Anterior cingulate cortex (tissue), 58 donors: Measurements from ENCODE around the gene THRAP3.

Source experiments
- DNase-seq, 58 donors: peaks; one replicate each; lab custom pipeline; 2025; lab: John Stamatoyannopoulos, UW

Gene THRAP3

DNA sequence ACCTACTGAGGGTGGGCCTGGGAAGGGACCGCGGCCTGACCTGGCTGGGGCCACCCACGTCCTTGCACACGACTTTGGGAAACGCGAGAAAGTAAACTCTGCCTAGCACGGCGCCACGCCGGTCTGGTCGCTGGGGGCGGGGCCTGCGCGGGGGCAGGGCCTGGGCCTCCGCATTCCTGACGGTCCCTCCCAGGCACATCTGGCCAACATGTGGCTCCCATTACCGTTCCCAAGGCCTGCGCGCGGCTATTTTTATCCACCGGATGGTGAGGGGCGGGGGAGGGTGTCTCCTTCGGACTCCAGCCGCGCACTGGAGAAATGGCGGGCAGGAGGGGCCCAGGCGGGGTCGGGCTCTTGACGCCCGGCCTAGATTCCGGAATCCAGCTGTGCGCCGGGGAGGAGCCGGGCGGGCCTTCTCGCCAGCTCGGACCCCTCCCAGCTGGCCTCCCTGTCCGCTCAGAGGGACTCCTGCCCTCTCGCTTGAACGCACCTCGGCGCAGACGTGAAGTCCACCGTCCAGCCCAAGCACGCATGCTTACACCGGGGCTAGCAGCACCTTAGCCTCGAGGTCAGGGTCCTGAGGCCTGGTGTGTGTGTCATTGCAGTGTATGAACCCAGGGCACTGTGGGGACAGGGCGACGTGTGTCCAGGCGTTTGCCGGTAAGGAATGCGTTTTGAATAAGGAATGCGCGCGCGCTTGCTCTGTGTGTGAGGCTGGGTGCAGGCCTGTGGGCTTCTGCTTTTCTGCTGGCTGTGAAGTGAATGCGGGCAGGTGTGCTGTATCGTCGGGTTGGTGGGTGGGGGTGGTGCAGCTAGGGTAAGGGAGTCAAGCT, 97.1 kb downstream of the THRAP3 start:
- DNase-seq: no peak

DNA sequence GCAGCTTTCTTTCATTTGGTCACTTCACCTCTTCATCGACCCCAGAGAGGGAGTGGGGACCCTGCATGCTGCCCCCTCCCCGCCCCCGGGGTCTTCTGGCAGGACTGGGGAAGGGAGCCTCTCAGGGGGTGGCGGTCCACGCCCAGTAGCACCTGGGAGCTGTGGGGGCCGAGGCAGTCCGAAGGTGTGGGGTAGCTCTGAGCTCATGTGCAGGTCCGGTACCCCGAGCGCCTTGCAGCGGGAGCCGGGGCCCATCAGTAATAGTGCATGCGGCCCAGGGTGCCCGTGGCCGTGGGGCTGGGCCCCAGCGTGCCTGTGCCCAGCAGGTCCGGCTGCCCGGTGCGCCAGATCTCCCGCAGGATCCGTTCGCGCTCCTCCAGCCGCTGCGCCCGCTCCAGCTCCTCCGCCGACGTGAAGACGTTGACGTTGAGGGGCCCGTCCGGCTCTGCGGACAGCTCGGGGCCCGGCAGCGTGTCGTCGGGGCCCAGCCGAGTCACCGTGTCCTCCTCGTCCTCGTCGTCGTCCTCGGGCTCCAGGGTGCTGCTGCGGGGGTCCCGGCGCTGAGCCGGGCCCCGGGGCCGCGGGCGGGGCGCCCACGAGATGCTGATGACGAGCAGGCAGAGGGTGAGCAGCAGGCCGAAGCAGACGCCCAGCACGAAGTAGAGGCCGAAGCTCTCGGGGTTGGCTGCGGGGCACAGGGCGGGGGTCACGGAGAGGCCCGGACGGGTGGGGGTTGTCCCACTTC, 98.0 kb downstream of the THRAP3 start:
- DNase-seq: no peak

GRCh38 chr1:36322786-36323635, 98.8 kb downstream of the THRAP3 start:
- peak in 1 of 58 donors; percentile 61 for DNase-seq

GRCh38 chr1:36323636-36324352, 99.6 kb downstream of the THRAP3 start, which contains the start of gene EVA1B:
Gene EVA1B (minus strand): TSS chr1:36323645. CDS start chr1:36323037, 608 bp downstream.
- peak in 22 of 58 donors; percentile 8 to 61 (median 20) for DNase-seq

GRCh38 chr1:36324353-36324703, 100.1 kb downstream of the THRAP3 start:
- DNase-seq: no peak

- DNase-seq: no peak
These were observed 102.3 kb downstream of the THRAP3 start for GRCh38 chr1:36326499-36326898.

DNA sequence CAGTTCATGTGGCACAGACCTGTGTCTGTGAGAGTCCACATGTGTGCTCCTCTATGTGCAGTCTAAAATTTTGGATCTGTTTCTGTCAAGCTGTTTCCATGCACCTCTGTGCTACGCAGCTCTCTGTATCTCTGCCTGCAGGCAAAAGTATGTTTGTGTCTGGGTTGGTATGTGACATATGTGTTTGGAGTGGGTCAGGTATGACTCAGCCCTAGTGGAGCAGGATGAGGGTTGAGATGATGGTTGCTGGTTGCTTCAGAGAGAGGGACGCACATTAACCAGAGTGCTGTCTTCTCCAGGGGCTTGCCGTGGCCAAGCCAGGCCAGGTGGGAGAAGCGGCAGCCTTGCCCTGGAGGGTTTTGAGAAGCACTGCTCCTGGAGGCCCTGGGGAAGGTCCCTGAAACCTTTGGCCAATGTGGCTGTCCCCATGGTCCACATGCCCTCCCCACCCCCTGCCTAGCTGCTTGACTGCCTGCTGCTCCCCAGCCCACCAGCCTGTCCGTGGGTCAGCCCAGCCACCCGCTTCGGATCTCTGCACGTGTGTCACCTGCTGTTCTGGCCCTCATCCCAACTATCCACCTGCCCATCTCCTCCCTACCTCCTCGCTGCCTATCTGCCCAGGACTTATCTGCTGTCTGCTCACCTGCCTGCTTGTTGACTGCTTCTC, 103.3 kb downstream of the THRAP3 start:
- DNase-seq: no peak

- no peak for DNase-seq
These were observed 103.8 kb downstream of the THRAP3 start for GRCh38 chr1:36328088-36328480.

DNA sequence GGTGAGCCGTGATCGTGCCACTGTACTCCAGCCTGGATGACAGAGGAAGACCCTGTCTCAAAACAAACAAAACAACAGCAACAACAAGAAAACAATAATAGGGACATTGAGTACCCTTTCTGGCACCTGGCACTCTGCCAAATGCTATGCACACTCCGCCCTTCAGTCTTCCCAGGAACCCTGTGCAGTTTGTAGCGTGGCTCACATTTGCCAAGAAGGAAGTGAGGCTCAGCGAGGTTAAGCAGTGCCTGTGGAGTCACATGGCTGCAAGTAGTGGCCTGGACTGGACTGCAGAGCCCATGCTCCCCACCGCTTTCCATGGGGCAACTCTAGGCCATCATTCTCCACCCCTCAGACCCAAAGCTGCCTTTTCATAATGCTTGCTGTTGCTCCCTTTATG, 104.5 kb downstream of the THRAP3 start:
- DNase-seq: peak in 2 of 58 donors; percentile 9 to 32

GRCh38 chr1:36329817-36330216, 105.6 kb downstream of the THRAP3 start:
- no peak for DNase-seq

GRCh38 chr1:36330940-36331339, 106.7 kb downstream of the THRAP3 start:
- DNase-seq: no peak

GRCh38 chr1:36337830-36338229, 113.6 kb downstream of the THRAP3 start:
- no peak for DNase-seq

DNA sequence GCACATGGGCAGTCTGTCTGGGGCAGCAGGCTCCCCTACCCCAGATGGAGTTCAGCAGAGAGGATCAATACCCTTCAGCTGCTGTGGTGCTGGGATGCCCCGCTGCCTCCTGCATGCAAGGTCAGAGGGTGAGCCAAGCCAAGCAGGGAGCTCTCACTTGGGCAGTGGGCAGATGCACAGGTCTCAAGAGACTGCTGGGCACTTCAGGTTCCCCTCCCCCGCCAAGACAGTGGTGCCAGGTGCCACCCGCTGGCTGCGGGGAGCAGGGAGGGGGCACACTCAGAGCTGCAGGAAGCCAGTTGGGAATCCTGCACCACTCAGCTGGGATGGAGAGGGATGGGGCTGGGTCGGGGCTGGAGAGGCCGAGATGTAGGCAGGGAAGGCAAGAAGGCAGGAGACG, 115.0 kb downstream of the THRAP3 start:
- DNase-seq: no peak

- DNase-seq: no peak
These were observed 115.4 kb downstream of the THRAP3 start for GRCh38 chr1:36339615-36340014.

DNA sequence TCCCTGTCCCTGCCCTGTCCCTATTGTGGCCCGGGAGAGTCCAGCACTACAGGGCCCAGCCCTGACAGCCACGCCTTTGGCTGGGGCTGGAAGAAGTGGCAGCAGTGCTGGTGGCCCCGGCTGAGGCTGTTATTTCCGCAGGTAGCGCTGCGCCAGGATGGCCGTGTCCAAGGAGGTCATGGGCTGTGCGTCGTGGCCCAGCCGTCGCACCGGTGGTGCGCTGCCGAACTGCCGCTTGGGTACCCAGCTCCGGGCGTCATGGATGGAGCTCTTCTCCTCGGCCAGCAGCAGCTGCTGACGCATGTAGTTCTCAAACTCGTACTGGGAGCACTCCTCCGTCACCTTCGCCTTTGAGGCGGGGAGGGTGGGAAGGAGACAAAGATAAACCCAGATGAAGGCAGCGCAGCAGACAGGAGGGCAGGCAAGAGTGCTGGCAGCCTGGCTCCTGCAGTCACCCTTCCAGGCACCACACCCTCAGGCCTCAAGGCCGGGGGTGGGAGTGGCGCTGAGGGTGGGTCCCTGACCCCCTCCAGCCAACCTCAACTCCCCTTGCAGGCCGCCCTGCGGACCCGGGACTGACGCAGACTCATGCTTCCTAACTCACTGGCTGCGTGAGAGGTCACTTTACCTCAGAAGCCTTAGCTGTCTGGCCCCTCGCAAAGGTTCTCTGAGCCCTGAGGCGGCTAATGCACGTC, 117.5 kb downstream of the THRAP3 start:
- DNase-seq: no peak

GRCh38 chr1:36342426-36343185, 118.4 kb downstream of the THRAP3 start:
- peak in 20 of 58 donors; percentile 4 to 50 (median 21) for DNase-seq

DNA sequence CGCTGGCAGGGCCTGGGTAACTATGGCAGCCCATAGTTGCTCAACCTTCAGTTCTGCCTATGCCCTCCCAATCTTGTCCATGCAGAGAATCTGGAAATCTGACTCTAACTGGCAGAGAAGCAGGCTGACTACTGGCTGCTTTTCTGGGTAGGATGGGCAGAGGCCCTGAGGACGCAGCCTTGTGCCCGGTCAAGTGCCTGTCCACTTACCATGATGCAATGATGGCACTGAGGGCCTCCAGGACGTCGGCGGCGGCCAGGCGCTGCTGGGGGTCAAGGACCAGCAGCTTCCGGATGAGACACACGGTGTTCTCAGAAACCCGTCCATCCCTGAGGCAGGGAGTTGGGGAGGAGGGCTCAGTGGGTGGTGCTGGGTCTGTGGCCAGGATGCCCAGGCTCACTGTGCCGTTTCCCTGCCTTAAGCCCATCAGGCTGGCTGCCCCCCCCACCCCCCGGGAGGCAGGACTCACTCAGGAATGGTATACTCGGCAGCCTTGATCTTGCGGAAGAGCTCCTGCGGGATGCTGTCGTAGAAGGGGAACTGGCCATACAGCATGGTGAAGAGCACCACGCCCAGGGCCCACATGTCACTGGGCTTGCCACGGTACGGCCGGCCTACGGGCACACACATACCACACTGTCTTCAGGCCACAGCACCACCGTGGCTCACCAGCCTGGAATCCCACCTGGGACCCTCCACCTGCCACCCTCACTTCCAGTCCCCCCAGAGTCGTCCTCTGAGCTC, 119.6 kb downstream of the THRAP3 start:
- no peak for DNase-seq

GRCh38 chr1:36344395-36344680, 120.1 kb downstream of the THRAP3 start:
- DNase-seq: no peak
